Cardiac muscle cell (in vitro differentiated cells and primary cell): Measurements from ENCODE around the gene PUS10. TPM values are rescaled to one million over a fixed set of nuclear protein-coding genes. Genes with fewer than 3 reads are reported as not detected.

ENCODE experiments used
- DNase-seq, 2 donors: peaks; one replicate each; pipeline versions ENCODE4 v3.0.0 to v3.0.0-alpha.2; 2010 to 2017; ENCODE audit warnings: low read depth in 1 of 2, low spot score in 1 of 2
- H3K27ac ChIP-seq: fragments of 200-600 bp; sonication (generic); 2 replicates; pipeline ENCODE4 v1.5.1; 2016
- H3K27me3 ChIP-seq: fragments of 200-600 bp; sonication (generic); 2 replicates; pipeline ENCODE4 v1.6.0; 2016; ENCODE audit warnings: control low read depth
- H3K36me3 ChIP-seq: fragments of 200-600 bp; sonication (generic); 2 replicates; pipeline ENCODE4 v1.5.1; 2016; ENCODE audit warnings: control low read depth
- H3K4me1 ChIP-seq: fragments of 200-600 bp; sonication (generic); 2 replicates; pipeline ENCODE4 v1.8.1; 2017; ENCODE audit warnings: low read depth, mild to moderate bottlenecking, mixed run types
- H3K4me3 ChIP-seq: fragments of 200-600 bp; sonication (generic); 2 replicates; pipeline ENCODE4 v1.5.1; 2016; ENCODE audit warnings: mild to moderate bottlenecking
- H3K9me3 ChIP-seq: fragments of 200-600 bp; sonication (generic); 2 replicates; pipeline ENCODE4 v1.5.1; 2017; ENCODE audit warnings: low read depth, mild to moderate bottlenecking, control low read depth
- polyA plus RNA-seq: library from polyadenylated mRNA; unstranded; fragments of >200 nt; fragmentation: Nextera tagmentation; extraction: Ambion mirVana; gene quantifications from 2 replicates; pipeline ENCODE4 v1.2.1, GENCODE V29; 2016
- total RNA-seq: library from RNA; depleted of rRNA; stranded (reverse); fragments of >200 nt; gene quantifications from 2 replicates; pipeline ENCODE4 v1.2.3, GENCODE V29; 2016
- TF ChIP-seq, protein P1 (sequence below): IDR thresholded peaks from 2 replicates; pipeline ENCODE4 v1.5.1; 2012; ENCODE audit warnings: low read depth, mild to moderate bottlenecking, low read length

The PUS10 gene
- total and polyA plus RNA-seq, 2 experiments from 2014 or later: 3.0 to 8.9 TPM

DNA sequence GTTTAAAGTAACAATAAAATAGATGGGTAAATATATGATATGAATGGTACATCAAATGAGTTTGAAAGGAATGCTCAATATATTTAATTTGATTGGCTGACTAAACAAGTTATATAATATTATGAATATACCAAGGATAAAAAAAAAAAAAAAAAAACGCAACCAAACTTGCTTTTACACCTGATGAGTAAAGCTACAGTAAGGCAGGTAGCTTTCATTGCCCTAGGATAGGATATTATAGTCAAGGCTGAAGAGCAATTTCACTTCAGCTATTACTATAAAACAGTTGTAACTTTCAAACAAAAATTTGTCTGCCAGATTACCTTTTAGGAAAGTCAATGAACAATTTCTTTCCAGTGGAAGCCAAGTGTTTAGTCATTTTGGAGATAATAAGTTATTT lies 57.3 kb downstream of the PUS10 start:
- H3K9me3 ChIP-seq: no peaks in the 10 kb centered on the region
- no peak overlapping the region for H3K4me3 ChIP-seq
- H3K4me1 ChIP-seq: no peaks in the 10 kb centered on the region
- TF ChIP-seq, protein P1, sequence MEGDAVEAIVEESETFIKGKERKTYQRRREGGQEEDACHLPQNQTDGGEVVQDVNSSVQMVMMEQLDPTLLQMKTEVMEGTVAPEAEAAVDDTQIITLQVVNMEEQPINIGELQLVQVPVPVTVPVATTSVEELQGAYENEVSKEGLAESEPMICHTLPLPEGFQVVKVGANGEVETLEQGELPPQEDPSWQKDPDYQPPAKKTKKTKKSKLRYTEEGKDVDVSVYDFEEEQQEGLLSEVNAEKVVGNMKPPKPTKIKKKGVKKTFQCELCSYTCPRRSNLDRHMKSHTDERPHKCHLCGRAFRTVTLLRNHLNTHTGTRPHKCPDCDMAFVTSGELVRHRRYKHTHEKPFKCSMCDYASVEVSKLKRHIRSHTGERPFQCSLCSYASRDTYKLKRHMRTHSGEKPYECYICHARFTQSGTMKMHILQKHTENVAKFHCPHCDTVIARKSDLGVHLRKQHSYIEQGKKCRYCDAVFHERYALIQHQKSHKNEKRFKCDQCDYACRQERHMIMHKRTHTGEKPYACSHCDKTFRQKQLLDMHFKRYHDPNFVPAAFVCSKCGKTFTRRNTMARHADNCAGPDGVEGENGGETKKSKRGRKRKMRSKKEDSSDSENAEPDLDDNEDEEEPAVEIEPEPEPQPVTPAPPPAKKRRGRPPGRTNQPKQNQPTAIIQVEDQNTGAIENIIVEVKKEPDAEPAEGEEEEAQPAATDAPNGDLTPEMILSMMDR: no peak
- no peak overlapping the region for H3K27ac ChIP-seq
- no peak for DNase-seq
- H3K36me3 ChIP-seq: no peaks in the 10 kb centered on the region
- H3K27me3 ChIP-seq: no peaks in the 10 kb centered on the region

DNA sequence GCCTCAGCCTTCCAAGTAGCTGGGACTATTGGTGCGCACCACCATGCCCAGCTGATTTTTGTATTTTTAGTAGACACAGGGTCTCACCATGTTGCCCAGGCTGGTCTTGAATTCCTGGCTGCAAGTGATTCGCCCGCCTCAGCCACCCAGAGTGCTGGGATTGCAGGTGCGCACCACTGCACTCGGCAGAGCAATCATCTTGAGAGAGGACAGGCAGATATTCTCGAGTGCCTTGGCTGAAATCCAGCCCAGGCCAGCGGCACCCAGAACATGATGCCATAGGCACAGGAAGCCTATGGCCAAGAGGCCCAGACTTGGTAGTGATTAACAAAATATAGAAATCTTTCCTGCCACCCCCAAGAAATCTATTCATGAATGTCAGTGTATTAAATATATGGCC lies 58.6 kb downstream of the PUS10 start:
- Histone ChIP-seq H3K27ac (no peak overlapping the region), H3K36me3 (no peaks in the 10 kb centered on the region), H3K4me1 (no peaks in the 10 kb centered on the region), H3K4me3 (no peak overlapping the region), H3K9me3 (no peaks in the 10 kb centered on the region), H3K27me3 (no peaks in the 10 kb centered on the region)
- TF ChIP-seq, protein P1: no peak
- DNase-seq: no peak

DNA sequence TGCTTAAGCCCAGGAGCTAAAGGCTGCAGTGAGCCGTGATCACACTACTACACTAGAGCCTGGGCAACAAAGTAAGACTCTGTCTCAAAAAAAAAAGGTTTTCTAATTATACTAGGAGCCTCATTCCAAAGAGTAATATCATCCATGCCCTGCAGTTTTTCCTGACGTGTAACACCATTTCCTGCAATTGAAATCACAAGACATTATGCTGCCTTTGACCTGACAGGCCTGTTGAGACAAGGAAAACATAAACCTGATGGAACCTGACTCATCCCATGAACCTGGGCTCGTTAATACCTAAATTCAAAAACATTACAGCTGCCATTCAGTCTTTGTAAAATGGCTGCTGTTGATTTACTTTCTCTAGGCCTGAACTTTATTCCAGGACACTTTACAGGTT lies 59.3 kb downstream of the PUS10 start:
- no peak overlapping the region for H3K27ac ChIP-seq
- no peaks in the 10 kb centered on the region for H3K4me1 ChIP-seq
- peak in 1 of 2 donors; percentile 34 for DNase-seq

DNA sequence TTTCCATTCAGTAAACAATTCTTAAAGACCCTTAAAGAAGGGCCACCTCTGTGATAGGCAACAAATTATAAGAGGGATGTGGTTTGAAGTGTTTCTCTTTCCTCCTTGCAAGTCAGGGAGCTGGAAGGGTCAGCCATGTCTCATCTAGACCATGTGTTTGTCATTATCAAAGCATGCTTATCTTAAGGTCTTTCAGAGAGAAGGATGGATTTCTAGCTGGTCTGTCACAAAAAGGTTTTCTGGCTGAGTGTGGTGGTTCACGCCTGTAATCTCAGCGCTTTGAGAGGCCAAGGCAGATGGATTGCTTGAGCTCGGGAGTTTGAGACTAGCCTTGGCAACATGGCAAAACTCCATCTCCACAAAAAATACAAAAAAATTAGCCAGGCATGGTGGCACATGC lies 59.7 kb downstream of the PUS10 start:
- Histone ChIP-seq H3K9me3 (no peaks in the 10 kb centered on the region), H3K4me3 (no peak overlapping the region), H3K27me3 (no peaks in the 10 kb centered on the region), H3K27ac (no peak overlapping the region), H3K4me1 (no peaks in the 10 kb centered on the region), H3K36me3 (no peaks in the 10 kb centered on the region)
- TF ChIP-seq, protein P1: no peak
- DNase-seq: no peak

More for the DNA sequence above, 59.3 kb downstream of the PUS10 start:
- Histone ChIP-seq H3K4me3 (no peak overlapping the region), H3K9me3 (no peaks in the 10 kb centered on the region), H3K36me3 (no peaks in the 10 kb centered on the region), H3K27me3 (no peaks in the 10 kb centered on the region)
- TF ChIP-seq, protein P1: no peak

DNA sequence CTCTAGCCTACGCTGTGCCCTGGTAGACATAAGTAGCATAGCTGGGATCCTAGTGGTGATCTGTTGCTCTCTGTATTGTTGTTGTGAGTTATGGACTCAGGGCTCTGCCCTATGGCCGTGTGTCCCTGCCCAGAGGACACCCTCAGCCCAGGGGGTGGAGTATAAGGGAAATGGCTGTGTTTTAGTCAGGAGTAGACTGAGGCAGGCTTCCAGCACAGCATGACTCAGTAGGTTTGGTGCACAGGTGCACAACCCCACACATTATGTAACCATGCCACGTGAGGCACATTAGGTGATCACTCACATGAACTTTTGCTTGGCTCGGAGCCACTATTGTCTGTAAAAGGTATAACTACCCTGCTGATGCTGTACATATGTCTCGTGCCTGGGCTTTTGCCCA lies 60.4 kb downstream of the PUS10 start:
- Histone ChIP-seq H3K9me3 (no peaks in the 10 kb centered on the region), H3K4me3 (no peak overlapping the region), H3K27ac (no peak overlapping the region), H3K4me1 (no peaks in the 10 kb centered on the region), H3K27me3 (no peaks in the 10 kb centered on the region), H3K36me3 (no peaks in the 10 kb centered on the region)
- DNase-seq: no peak
- TF ChIP-seq, protein P1: no peak

DNA sequence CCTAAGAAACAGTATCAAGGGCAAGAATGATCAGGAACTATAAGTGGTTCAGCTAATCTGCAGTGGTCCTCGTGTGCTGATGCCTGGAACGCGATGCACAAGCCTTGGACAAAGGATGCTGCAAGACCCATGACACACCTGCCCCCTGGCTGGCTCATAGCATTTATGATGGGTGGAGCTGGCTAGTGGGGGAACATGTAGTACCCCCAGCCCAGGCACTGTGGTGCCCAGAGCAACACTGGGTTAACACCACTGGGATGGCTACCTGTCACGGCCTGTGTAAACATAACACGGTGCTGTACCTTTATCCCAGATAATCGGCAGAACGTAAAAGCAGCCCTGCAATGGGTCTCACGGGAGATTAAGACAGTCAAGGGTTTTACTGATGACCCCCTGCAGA lies 60.8 kb downstream of the PUS10 start:
- Histone ChIP-seq H3K27ac (no peak overlapping the region), H3K36me3 (no peaks in the 10 kb centered on the region), H3K4me3 (no peak overlapping the region), H3K4me1 (no peaks in the 10 kb centered on the region), H3K27me3 (no peaks in the 10 kb centered on the region), H3K9me3 (no peaks in the 10 kb centered on the region)
- DNase-seq: no peak
- TF ChIP-seq, protein P1: no peak
